ENCODE data around the gene TMEM255B. TPM values are rescaled to one million over a fixed set of nuclear protein-coding genes. Genes with fewer than 3 reads are reported as not detected.

TMEM255B gene
- total and polyA plus RNA-seq, 2 donors (not counting 3 experiments of a cell fraction or from before 2014, with no cell fraction given): 105 to 121 TPM

- Histone ChIP-seq H3K4me1 (ENCODE audit: control insufficient read depth, extremely low read depth, insufficient read depth, low read length) (peaks cover 5% of the 10 kb centered on the region), H3K4me3 (replicated peaks in 1 of 3; ENCODE audit: insufficient read depth in 1 of 3, low read depth in 1 of 3, low read length in 3 of 3) (no peak overlapping the region), H2AFZ (ENCODE audit: low read depth, low read length) (no peak overlapping the region), H3K27me3 (ENCODE audit: control insufficient read depth in 2 of 2, insufficient read depth in 2 of 2, low read length in 2 of 2) (no peaks in the 10 kb centered on the region), H3K27ac (ENCODE audit: insufficient read depth, low read depth, low read length) (no peak overlapping the region), H3K36me3 (ENCODE audit: control insufficient read depth in 2 of 2, extremely low read depth in 1 of 2, insufficient read depth in 2 of 2, low read length in 2 of 2) (no peaks in the 10 kb centered on the region), H3K9me3 (replicated peaks; ENCODE audit: control insufficient read depth, insufficient read depth, low read length) (no peaks in the 10 kb centered on the region), H3K9ac (replicated peaks; ENCODE audit: extremely low read depth, insufficient read depth, low read length) (no peak overlapping the region), H3K9me1 (replicated peaks; ENCODE audit: control insufficient read depth, extremely low read depth, insufficient read depth, low read length) (no peaks in the 10 kb centered on the region), H4K20me1 (replicated peaks; ENCODE audit: control insufficient read depth, extremely low read depth, insufficient read depth, low read length) (no peaks in the 10 kb centered on the region), H3K4me2 (ENCODE audit: insufficient read depth, low read length) (no peak overlapping the region), H3K79me2 (ENCODE audit: control insufficient read depth, insufficient read depth, low read length) (no peaks in the 10 kb centered on the region)
- CTCF ChIA-PET: interaction anchor here (1.9 kb wide), 1 partner anchor 12 kb away, joined by 6 read pairs; no protein-coding TSS in a partner anchor
- TF ChIP-seq FOS (IDR thresholded peaks at IDR 0.05; ENCODE audit: borderline replicate concordance, insufficient read depth, low read length) (no peak), MYC (IDR thresholded peaks at IDR 0.05; ENCODE audit: low read depth, low read length) (no peak), CTCF (IDR thresholded peaks at IDR 0.05; ENCODE audit: extremely low read depth in 1 of 2, insufficient read depth in 1 of 2, low read depth in 1 of 2, low read length in 2 of 2) (no peak), POLR2A (IDR thresholded peaks at IDR 0.05; ENCODE audit: low read depth, low read length) (no peak), GATA2 (IDR thresholded peaks at IDR 0.05; ENCODE audit: insufficient read depth, insufficient read length, low read depth, low read length) (no peak), MAX (IDR thresholded peaks at IDR 0.05; ENCODE audit: insufficient read depth, insufficient read length) (no peak), JUN (IDR thresholded peaks at IDR 0.05; ENCODE audit: borderline replicate concordance, insufficient read depth, insufficient read length, low read depth) (no peak)
- intact Hi-C loops (cut with micrococcal nuclease) (no loop called here), dilution Hi-C loops (cut with MboI; ENCODE audit: extremely low pct_ligation_motif_present, low sequenced_read_pairs) (no loop called here)
- BruUV-seq (replicated peaks): no TSS peak
- POLR2A ChIA-PET: no interaction called here
- DNase-seq (ENCODE audit: low read depth, low spot score): no peak
- no peak for FAIRE-seq
These were observed 4.8 kb upstream of the TMEM255B start for GRCh38 chr13:113754242-113754641.
